22Rv1 (cell line): Measurements from ENCODE around the gene LMAN2L.

ENCODE experiments used
- H3K27ac ChIP-seq: fragments of 450-650 bp; 2 replicates; pipeline ENCODE4 v1.5.1; 2017
- CTCF ChIP-seq: fragments of 450-650 bp; IDR thresholded peaks from 2 replicates; pipeline ENCODE4 v1.5.1; 2017; ENCODE audit warnings: mild to moderate bottlenecking
- ZFX ChIP-seq: fragments of 450-650 bp; IDR thresholded peaks from 2 replicates; pipeline ENCODE4 v1.6.1; 2017; ENCODE audit warnings: antibody characterized with exemption, borderline replicate concordance

LMAN2L gene

DNA sequence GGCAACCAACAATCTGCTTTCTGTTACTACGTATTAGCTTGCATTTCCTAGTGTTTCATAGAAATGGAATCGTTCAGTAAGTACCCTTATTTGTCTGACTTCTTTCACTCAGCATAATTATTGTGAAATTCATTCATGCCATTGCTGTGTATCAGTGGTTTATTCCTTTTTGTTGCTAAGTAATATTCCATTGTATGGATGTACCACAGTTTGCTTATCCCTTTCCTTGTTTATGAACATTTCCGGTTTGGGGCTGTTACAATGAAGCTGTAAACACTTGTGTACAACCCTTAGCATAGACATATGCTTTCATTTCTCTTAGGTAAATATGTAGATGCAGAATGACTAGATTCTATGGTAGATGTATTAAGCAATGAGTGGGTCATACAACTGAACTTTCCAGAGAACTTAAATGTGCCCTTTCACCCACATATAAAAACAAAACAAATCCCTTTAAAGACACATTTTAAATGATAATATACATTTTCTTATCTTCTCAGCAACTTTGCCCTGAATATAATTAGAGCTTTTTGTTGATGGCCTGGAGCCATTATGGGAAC, 75.4 kb downstream of the LMAN2L start:
- TF ChIP-seq CTCF (no peak), ZFX (no peak)

GRCh38 chr2:96663829-96664228, 76.0 kb downstream of the LMAN2L start:
- no peak for TF ChIP-seq CTCF
- no peak for TF ChIP-seq ZFX
- H3K27ac ChIP-seq, result no peak overlapping the region

More for the DNA sequence above, 75.4 kb downstream of the LMAN2L start:
- no peak overlapping the region for H3K27ac ChIP-seq

- TF ChIP-seq CTCF (no peak), ZFX (no peak)
- H3K27ac ChIP-seq, result no peak overlapping the region
These were observed 76.7 kb downstream of the LMAN2L start for GRCh38 chr2:96663177-96663576.

GRCh38 chr2:96662360-96662759, 77.5 kb downstream of the LMAN2L start:
- TF ChIP-seq ZFX (no peak), CTCF (no peak)
- no peak overlapping the region for H3K27ac ChIP-seq

- TF ChIP-seq CTCF (no peak), ZFX (no peak)
- H3K27ac ChIP-seq, result no peak overlapping the region
These were observed 78.5 kb downstream of the LMAN2L start for GRCh38 chr2:96661324-96661723.

GRCh38 chr2:96656540-96656939, 83.3 kb downstream of the LMAN2L start:
- H3K27ac ChIP-seq, result no peak overlapping the region
- TF ChIP-seq ZFX (no peak), CTCF (no peak)
